Ishikawa (cell line): ENCODE measurements around the gene OCEL1.

ENCODE experiments used
- CREB1 ChIP-seq: IDR thresholded peaks from 2 replicates; pipeline ENCODE4 v1.6.1; 2012; ENCODE audit warnings: low read depth
- EP300 ChIP-seq: IDR thresholded peaks from 2 replicates; pipeline ENCODE4 v1.6.1; 2012; ENCODE audit warnings: borderline replicate concordance
- FOXM1 ChIP-seq: IDR thresholded peaks from 2 replicates; pipeline ENCODE4 v1.6.1; 2012; ENCODE audit warnings: low read depth, borderline replicate concordance
- RAD21 ChIP-seq: IDR thresholded peaks from 2 replicates; pipeline ENCODE4 v1.6.1; 2012; ENCODE audit warnings: low read depth
- TAF1 ChIP-seq: IDR thresholded peaks from 2 replicates; pipeline ENCODE4 v1.6.1; 2012; ENCODE audit warnings: low read depth, mild to moderate bottlenecking
- TEAD4 ChIP-seq: IDR thresholded peaks from 2 replicates; pipeline ENCODE4 v1.6.1; 2012
- YY1 ChIP-seq: IDR thresholded peaks from 2 replicates; pipeline ENCODE4 v1.6.1; 2012; ENCODE audit warnings: low read depth
- TF ChIP-seq, protein P1 (sequence below): IDR thresholded peaks from 2 replicates; pipeline ENCODE4 v1.6.1; 2012; ENCODE audit warnings: low read depth, mild to moderate bottlenecking
- TF ChIP-seq, protein P2 (sequence below): IDR thresholded peaks from 2 replicates; pipeline ENCODE4 v1.6.1; 2012

DNA sequence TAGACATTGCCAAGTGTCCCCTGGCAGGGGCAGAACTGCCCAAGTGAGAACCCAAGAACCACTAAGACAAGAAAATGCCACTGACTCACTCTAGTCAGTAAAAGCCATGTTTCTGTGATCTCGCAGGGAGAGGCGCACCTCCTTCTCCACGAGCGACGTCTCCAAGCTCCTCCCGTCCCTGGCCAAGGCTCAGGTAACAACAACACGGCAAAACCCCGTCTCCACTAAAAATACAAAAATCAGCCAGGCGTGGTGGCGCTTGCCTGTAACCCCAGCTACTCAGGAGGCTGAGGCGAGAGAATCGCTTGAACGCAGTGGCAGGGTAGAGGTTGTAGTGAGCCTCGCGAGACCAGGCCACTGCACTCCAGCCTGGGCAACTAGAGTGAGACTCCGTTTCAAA is 28.4 kb upstream of the OCEL1 start:
- TF ChIP-seq RAD21, result no peak
- TF ChIP-seq, protein P1, sequence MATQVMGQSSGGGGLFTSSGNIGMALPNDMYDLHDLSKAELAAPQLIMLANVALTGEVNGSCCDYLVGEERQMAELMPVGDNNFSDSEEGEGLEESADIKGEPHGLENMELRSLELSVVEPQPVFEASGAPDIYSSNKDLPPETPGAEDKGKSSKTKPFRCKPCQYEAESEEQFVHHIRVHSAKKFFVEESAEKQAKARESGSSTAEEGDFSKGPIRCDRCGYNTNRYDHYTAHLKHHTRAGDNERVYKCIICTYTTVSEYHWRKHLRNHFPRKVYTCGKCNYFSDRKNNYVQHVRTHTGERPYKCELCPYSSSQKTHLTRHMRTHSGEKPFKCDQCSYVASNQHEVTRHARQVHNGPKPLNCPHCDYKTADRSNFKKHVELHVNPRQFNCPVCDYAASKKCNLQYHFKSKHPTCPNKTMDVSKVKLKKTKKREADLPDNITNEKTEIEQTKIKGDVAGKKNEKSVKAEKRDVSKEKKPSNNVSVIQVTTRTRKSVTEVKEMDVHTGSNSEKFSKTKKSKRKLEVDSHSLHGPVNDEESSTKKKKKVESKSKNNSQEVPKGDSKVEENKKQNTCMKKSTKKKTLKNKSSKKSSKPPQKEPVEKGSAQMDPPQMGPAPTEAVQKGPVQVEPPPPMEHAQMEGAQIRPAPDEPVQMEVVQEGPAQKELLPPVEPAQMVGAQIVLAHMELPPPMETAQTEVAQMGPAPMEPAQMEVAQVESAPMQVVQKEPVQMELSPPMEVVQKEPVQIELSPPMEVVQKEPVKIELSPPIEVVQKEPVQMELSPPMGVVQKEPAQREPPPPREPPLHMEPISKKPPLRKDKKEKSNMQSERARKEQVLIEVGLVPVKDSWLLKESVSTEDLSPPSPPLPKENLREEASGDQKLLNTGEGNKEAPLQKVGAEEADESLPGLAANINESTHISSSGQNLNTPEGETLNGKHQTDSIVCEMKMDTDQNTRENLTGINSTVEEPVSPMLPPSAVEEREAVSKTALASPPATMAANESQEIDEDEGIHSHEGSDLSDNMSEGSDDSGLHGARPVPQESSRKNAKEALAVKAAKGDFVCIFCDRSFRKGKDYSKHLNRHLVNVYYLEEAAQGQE, result no peak
- no peak for TF ChIP-seq EP300
- no peak for TF ChIP-seq TAF1
- TF ChIP-seq FOXM1, result no peak
- no peak for TF ChIP-seq CREB1
- no peak for TF ChIP-seq TEAD4
- TF ChIP-seq, protein P2, sequence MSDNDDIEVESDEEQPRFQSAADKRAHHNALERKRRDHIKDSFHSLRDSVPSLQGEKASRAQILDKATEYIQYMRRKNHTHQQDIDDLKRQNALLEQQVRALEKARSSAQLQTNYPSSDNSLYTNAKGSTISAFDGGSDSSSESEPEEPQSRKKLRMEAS, result no peak
- no peak for TF ChIP-seq YY1
